ENCODE data around the gene OTOP2.
"Not testable (repeated sequence)": the region's sequence is repeated elsewhere in the genome, so short reads cannot be mapped to it uniquely, and the experiment has no call there.

Gene OTOP2

DNA sequence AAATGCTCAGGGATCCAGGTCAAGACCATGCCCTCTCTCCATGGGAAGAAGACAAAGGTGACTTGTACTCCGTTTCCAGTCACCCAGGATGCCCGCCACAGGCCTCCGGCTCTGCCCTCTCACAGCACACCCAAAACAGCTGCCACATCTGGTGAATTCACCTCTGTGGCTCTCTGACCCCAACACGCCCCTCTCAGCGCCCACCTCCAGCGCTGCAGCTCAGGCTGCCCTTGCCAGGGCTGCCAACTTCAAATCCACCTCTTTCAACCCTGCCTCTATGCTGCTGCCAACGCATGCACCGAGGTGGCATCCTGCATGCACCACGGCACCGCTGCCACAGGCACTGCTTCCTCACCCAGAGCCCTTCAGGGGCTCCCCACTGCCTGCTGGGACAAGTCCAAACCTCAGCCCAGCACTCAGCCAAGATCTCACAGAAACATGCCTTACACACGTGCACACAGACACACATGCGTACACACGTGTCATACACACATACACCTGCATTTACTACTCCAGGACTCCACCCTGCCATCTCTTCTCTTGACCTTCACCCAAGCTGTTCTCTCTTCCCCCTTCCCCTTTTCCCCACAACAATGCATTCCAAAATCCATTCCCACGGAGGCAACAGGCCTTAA lies 41.0 kb downstream of the OTOP2 start:
- TF ChIP-seq, protein P1, sequence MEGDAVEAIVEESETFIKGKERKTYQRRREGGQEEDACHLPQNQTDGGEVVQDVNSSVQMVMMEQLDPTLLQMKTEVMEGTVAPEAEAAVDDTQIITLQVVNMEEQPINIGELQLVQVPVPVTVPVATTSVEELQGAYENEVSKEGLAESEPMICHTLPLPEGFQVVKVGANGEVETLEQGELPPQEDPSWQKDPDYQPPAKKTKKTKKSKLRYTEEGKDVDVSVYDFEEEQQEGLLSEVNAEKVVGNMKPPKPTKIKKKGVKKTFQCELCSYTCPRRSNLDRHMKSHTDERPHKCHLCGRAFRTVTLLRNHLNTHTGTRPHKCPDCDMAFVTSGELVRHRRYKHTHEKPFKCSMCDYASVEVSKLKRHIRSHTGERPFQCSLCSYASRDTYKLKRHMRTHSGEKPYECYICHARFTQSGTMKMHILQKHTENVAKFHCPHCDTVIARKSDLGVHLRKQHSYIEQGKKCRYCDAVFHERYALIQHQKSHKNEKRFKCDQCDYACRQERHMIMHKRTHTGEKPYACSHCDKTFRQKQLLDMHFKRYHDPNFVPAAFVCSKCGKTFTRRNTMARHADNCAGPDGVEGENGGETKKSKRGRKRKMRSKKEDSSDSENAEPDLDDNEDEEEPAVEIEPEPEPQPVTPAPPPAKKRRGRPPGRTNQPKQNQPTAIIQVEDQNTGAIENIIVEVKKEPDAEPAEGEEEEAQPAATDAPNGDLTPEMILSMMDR (conservative IDR thresholded peaks at IDR 0.05; ENCODE audit: low read depth) = no peak
- DNase-seq (ENCODE audit: low spot score) = no peak
- no peak overlapping the region for H3K27ac ChIP-seq
- CTCF ChIA-PET = interaction anchor here (1.4 kb wide), 1 partner anchor 41 kb away, joined by 5 read pairs; the partner anchor contains the start of gene OTOP2
- POLR2A ChIA-PET (ENCODE audit: low non-redundant PET) = no interaction called here

- H3K27ac ChIP-seq = no peak overlapping the region
- DNase-seq (ENCODE audit: low spot score) = no peak
- POLR2A ChIA-PET (ENCODE audit: low non-redundant PET) = no interaction called here
- CTCF ChIA-PET = interaction anchor here (0.6 to 1.2 kb wide), 2 partner anchors 10 to 488 kb away, joined by 3 to 5 read pairs; partner anchors contain the start of gene TMEM94
- TF ChIP-seq, protein P1 (conservative IDR thresholded peaks at IDR 0.05; ENCODE audit: low read depth) = no peak
These were observed 44.3 kb downstream of the OTOP2 start for GRCh38 chr17:74968361-74968780.

GRCh38 chr17:74969501-74969900 lies 45.4 kb downstream of the OTOP2 start:
- POLR2A ChIA-PET (ENCODE audit: low non-redundant PET); CTCF ChIA-PET; DNase-seq (ENCODE audit: low spot score); H3K27ac ChIP-seq: not testable (repeated sequence)

- DNase-seq (ENCODE audit: low spot score) = no peak
- H3K27ac ChIP-seq = no peak overlapping the region; the same call in 1 of the 2 replicates
- ChIA-PET CTCF (interaction anchor here (0.6 kb wide), 1 partner anchor 25 kb away, joined by 3 read pairs; no protein-coding TSS in a partner anchor), POLR2A (ENCODE audit: low non-redundant PET) (no interaction called here)
- TF ChIP-seq, protein P1 (conservative IDR thresholded peaks at IDR 0.05; ENCODE audit: low read depth) = no peak
These were observed 46.3 kb downstream of the OTOP2 start for GRCh38 chr17:74970395-74970794.

GRCh38 chr17:74971069-74971841 lies 47.2 kb downstream of the OTOP2 start:
- POLR2A ChIA-PET (ENCODE audit: low non-redundant PET) = no interaction called here
- DNase-seq (ENCODE audit: low spot score) = no peak
- no peak overlapping the region; the same call in 1 of the 2 replicates for H3K27ac ChIP-seq
- CTCF ChIA-PET = interaction anchor here (0.6 to 2.1 kb wide), 2 partner anchors 10 to 24 kb away, joined by 3 to 19 read pairs; no protein-coding TSS in a partner anchor
- TF ChIP-seq, protein P1 (conservative IDR thresholded peaks at IDR 0.05; ENCODE audit: low read depth) = no peak

DNA sequence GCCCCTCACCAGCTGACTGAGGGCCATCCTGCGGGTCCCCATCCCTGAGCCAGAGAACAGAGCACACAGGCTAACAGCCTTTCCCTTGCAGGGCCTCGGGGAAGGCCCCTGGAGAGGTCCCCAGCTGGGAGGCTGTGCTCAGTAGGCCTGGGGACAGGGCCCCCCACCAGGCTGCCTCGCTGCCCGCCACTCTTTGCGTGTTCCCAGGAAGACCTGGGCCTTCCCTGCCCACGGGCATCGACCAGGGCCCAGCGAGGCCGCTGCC lies 47.7 kb downstream of the OTOP2 start:
- DNase-seq (ENCODE audit: low spot score) = no peak
- TF ChIP-seq, protein P1 (conservative IDR thresholded peaks at IDR 0.05; ENCODE audit: low read depth) = no peak
- CTCF ChIA-PET = interaction anchor here (2.1 kb wide), 1 partner anchor 10 kb away, joined by 19 read pairs; no protein-coding TSS in a partner anchor
- H3K27ac ChIP-seq = no peak overlapping the region
- POLR2A ChIA-PET (ENCODE audit: low non-redundant PET) = interaction anchor here (0.6 kb wide), 1 partner anchor 18 kb away, joined by 3 read pairs; no protein-coding TSS in a partner anchor

All from RWPE1 (cell line).